ENCODE data around the gene PNP.

GRCh38 chr14:20476776-20477175 lies 7.6 kb downstream of the PNP start:
- TF ChIP-seq CTCF (IDR thresholded peaks at IDR 0.05 in 4 of 5, conservative IDR thresholded peaks at IDR 0.05 in 1 of 5), result no peak
- TF ChIP-seq POLR2A (IDR thresholded peaks at IDR 0.05), result no peak

Measured in gastrocnemius medialis (tissue), 4 donors.